ENCODE results near the gene DNAJC11.
"Not testable (repeated sequence)": the region's sequence is repeated elsewhere in the genome, so short reads cannot be mapped to it uniquely, and the experiment has no call there.

DNAJC11 gene

DNA sequence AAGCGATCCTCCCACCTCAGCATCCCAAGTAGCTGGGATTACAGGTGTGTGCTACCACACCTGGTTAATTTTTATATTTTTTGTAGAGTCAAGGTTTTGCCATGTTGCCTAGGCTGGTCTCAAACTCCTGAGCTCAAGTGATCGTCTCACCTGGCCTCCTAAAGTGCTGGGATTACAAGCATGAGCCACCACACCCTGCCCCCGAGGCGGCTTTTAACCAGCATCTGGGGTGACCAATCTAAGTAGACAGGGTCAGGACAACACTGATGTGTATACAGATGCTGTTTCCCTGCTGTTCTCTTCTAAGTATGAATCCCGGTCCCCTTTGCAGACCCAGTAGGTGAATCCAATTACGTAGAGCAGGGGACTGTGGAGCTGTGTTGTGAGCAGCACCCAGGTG, 53.1 kb downstream of the DNAJC11 start:
- no peak for DNase-seq (ENCODE audit: low spot score)

DNA sequence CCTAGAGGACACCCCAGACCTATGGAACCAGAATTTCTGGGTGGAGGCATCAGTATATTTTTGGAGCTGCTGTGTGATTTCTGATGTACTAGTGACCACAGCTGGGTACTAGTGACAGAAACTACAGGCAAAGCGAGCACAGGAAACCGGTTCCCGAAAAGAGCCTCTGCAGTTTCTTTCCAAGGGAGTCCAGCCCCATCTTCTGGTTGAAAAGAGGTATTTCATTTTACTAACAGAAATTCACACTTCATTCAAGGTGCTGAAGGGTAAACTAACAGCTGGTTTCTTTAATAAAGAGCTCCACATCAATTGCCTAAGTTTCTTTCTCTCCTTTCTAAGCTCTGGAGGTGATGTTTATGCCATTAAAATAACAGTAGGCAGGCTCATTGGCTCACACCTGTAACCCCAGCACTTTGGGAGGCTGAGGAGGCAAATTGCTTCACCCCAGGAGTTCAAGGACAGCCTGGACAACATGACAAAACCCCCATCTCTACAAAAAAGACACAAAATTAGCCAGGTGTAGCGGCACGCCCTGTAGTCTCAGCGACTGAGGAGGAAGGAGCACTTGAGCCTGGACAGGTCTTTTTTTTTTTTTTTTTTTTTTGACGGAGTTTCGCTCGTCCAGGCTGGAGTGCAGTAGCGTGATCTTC, 55.0 kb downstream of the DNAJC11 start:
- peak; percentile 71 for DNase-seq (ENCODE audit: low spot score)

DNA sequence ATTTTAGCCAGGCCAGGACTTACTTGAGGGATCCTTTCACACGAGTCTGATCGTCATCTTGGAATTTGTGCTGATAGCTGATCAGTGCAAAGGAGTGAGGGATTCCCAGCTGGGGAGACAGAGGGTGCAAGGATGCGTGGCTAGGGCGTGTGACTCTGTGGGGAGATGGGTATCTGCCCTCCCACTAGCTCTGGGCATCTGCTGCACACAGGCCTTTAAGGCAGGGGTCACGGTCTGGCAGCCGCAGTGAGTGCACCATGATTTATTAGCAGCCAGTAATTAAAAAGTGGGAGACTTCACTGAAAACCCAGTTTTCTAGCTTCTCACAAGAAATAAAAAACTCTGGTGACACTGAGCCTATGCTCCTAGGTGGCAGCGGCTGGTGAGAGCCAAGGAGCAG, 56.6 kb downstream of the DNAJC11 start:
- DNase-seq (ENCODE audit: low spot score) = no peak

DNA sequence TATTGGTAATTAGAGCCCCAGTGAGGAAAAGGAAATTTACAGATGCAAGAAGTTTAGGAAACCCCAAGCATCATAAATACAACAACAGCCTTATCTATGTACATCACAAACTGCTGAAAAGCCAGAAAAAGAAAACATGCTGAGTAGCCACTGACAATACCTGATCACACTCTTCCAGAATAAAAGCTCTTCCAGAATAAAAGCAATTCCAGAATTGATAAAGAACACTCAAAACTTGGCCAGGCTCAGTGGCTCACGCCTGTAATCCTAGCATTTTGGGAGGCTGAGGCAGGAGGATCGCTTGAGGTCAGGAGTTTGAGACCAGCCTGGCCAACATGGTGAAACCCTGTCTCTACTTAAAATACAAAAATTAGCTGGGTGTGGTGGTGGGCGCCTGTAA, 60.7 kb downstream of the DNAJC11 start:
- DNase-seq (ENCODE audit: low spot score) = not testable (repeated sequence)

DNA sequence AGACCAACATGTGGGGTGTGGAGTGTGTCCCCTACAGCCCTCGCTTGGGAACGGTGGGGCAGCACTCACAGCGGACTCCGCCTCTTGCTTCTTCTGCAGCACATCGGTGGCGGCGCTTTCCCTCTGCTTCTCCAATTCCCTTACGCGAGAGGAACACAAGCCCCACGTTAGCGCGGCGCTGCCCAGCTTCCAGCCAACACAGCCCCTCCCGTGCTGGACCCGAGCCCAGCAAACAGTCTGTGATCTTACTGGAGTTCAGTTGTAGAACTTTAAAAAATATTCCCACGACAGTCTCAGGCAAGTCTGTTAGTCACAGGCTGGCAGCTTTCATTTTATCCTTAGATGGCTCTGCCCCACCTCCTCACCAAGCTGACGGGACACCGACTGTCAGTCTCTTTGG, 63.4 kb downstream of the DNAJC11 start:
- peak; percentile 85 for DNase-seq (ENCODE audit: low spot score)

DNA sequence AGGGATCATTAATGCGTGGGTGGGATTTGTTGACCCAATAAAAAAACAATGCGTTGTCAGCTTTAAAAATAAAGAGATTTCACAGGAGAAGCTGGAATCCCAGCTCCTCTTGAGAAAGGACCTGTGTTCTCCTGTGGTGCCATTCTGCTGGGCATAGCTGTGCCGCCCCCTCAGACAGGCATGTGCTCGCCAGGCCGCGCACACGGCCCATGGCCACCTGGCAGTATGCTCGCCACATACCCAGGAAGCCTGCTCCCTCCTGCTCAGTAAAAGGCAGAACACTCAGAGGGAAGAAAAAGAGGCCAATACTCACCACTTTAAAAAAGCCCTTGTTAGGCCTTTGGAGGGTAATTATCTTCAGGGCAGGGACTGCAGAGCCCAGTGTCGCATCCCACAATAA, 63.8 kb downstream of the DNAJC11 start:
- DNase-seq (ENCODE audit: low spot score) = no peak

DNA sequence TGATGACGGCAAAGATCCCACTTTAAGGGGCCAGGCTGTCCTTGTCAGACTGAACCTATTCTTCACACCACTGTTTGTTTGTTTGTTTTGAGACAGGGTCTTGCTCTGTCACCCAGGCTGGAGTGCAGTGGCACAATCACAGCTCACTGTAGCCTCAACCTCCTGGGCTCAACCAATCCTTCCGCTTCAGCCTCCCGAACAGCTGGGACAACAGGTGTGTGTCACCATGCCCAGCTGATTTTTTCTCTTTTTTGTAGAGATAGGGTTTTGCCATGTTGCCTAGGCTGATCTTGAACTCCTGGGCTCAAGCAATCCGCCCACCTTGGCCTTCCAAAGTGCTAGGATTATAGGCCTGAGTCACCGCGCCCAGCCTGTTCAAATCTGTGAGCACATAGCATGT, 64.8 kb downstream of the DNAJC11 start:
- DNase-seq (ENCODE audit: low spot score) = not testable (repeated sequence)

DNA sequence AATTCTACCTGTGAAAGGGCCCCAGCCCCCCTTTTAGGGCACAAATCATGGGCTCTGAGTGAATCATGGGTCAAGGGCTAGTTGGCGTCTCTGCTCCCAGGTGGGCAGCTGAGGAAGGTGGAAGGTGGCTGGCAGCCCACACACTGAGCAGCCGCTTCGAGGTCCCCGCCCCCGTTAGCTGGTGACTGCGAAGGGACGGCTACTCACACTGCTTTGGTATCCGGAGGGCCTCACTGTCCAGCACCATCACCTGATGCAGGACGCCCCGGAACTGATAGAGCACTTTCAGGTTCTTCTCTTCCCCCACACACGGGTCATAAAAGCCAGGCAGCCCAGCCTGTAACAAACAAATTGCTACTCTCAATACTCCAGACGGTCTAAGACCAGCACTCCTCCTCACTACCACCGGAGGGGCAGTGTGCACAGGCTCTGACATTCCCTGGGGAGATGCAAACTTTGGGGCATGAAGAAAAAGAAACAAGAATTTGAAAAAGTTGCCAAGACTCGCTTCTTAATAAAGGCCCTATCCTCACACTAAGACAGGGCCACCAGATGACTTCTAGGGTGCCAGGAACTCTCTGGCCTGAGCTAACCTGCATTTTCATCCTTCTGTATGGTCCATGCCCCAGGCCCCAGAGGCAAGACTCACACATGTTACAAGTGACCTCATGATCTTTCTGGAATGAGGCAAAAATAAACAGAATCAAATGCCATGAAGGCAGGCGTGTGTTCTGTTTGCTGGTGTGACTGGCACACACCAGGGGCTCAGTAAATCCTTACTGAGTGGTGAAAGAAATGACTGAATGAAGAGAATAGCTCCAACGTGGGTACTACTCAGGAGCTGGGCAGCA, 65.5 kb downstream of the DNAJC11 start:
- peak; percentile 52 for DNase-seq (ENCODE audit: low spot score)

DNA sequence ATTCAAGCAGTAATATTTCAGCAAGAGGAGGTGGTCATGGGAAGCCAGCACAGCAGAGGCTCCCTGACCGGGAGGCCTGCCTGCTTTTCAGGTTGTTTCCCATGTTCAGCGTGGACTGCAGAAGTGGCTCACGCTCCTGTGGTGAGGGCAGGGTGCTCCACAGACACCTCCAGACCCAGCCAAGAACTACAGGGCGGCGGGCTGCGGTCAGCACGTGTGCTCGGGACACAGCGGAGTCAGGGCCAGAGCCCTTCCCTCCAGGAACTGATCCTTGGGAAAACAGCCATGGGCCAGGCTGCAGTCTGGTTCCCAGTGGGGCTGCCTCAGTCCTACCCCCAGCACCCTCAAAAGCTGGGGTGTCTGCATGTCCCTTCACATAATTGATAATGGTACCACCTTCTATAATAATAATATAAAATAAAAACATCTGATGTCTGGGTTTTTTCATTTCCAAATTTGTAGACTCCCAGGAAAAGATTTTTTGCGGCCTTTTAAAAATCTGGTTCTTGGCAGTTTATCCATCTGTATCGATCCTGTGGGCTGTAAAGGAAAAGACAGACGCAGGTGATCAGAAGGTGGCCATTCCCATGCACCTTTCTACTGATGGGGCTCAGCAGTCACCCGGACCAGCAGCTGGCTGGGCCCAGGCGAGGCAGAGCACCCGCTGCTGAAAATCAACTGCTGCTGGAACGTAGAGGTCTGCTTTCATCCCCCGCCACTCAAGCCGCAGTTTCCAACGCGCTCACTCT, 66.3 kb downstream of the DNAJC11 start:
- no peak for DNase-seq (ENCODE audit: low spot score)

DNA sequence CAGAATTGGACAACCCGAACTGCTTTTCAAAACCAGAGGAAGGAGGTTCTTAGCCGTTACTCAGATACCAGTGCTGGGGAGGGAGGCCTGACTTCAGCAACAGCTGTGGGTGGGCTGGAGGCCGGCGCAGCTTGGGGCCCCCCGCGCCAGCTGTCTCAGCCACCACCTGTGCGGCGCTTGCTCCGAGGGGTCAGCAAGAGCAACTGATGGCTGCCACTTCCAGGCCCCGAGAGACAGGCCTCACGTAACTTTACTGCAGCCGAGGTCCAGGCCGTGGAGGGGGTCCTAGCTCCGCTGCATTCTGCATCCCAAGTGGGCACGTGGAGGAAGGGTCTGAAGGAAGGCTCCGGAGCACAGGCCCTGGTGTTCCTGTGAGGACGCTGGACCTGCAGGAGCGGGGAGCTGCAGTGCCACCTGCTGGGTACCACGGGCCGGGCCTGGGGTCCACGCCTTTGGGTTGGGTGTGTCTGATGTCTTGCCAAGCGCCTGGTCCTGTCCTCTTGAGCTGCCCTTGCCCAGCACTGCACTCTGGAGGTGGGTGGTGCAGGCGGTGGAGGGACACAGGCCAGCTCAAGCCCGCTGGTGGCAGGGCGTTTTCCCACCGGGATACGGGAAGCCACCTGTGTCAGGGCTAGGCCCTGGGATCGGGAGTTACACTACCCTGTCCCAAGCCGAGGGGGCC, 67.1 kb downstream of the DNAJC11 start:
- DNase-seq (ENCODE audit: low spot score) = peak; percentile 53

DNA sequence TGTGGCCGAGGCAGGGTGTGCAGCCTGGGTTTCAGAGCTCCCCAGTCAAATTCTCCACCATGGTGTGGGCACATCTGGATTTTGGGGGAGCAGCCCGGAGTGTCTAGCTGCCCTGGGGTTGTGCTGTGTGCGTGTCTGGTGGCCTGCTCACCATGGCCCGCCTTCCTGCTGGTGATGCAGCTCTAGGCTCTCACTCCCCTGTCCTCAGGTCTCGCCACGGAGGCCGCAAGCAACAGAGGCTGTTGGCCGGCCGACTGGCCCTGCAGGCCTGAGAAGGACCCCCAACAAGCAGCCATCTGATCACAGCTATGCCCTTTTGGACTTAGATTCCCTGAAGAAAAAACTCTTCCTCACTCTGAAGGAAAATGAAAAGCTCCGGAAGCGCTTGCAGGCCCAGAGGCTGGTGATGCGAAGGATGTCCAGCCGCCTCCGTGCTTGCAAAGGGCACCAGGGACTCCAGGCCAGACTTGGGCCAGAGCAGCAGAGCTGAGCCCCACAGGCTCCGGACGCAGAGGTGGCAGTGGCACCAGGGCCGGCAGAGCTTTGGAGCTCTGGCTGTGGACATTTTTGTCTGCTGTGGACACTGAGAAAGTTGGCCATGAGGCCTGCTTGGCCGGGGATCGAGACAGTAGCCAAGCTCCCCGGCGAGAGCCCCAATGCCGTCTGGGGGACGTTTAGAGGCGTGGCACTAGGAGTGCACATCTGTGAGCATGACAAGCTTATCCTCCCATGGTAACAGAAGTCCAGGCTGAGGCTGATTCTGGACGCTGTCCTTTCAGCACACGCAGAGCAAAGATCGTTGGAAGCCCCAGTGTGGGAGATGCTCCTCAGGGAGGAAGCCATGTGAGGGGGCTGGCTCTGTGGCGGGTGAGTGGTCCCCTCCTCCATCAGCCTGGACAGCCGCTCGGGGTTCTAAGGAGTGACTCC, 68.8 kb downstream of the DNAJC11 start:
- no peak for DNase-seq (ENCODE audit: low spot score)

DNA sequence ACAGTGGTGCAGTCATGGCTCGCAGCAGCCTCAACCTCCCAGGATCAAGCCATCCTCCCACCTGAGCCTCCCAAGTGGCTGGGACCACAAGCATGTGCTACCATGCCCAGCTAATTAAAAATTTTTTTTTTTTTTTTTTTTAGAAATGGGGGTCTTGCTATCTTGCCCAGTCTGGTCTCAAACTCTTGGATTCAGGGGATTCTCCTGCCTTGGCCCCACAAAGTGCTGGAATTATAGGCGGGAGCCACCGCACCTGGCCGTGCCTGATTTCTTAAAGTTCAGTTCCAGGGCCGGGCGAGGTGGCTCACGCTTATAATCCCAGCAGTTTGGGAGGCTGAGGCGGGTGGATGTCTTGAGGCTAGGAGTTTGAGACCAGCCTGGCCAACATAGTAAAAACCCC, 70.6 kb downstream of the DNAJC11 start:
- no peak for DNase-seq (ENCODE audit: low spot score)

DNA sequence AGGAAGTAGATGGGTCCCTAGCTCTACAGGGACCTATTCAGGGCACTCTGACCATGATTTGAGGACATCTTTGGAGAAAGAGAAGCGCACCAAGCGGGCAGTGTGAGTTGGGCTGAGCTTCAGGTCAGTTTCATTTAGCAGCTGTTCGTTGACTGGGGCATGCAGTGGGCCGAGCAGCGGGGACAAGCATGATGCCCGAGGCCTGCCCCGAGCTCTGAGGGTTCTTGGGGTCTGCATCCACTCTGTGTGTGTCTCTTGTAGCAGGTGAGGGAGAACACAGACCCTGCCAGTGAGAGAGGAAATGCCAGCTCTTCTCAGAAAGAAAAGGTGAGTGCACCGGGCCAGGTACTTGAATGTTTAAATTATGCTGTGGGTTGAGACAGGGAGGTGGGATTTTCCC, 71.6 kb downstream of the DNAJC11 start:
- DNase-seq (ENCODE audit: low spot score) = no peak

DNA sequence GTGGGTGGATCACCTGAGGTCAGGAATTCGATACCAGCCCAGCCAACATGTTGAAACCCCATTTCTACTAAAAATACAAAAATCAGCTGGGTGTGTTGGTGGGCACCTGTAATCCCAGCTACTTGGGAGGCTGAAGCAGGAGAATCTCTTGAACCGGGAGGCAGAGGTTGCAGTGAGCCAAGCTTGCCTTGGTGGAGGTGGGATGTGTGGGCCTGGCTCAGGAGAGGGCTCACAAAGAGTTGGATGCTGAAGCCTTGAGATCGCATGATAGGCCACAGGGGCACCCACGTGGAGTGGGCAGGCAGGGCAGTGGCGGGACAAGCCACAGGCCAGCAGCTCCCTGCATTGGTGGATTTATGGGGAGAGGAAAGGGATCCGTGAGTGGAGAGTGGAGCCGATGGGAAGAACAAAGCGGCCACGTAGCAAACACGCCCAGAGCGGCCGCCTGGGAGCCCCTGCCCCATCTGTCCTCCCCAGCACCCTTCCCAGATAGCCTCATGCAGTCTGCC, 72.6 kb downstream of the DNAJC11 start:
- DNase-seq (ENCODE audit: low spot score) = no peak

DNA sequence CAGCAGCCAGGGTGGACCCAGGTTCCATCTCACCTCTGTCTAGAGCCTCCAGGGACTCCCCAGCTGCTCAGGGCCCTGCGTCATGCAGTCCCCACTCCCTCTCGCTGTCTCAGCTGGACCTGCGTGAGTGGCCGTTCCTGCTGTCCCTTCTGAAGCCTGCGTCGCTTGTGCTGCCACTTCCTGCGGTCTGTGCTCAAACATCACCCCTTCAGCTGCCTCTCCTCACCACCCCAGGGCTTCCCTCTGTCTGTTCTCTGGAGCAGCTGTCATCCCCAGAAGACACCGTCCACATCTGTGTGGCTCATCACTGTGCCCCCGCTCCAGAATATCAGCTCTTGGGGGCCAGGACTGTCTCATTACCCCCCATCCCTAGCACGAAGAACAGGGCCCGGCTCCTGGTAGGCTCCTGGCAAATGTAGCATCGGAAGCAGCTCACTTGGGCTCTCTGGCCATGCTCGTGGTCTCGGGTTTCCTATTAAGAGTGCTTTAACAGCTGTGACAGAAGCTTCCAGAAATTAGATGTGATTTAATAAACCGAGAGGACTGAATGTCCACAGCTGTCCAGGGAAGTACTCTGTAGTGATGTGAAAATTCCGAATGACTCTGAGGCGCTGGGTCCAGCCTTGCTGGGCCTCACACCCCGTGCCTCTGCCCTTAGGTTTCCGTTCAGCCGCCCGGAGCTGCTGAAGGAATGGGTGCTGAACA, 73.6 kb downstream of the DNAJC11 start:
- no peak for DNase-seq (ENCODE audit: low spot score)

DNA sequence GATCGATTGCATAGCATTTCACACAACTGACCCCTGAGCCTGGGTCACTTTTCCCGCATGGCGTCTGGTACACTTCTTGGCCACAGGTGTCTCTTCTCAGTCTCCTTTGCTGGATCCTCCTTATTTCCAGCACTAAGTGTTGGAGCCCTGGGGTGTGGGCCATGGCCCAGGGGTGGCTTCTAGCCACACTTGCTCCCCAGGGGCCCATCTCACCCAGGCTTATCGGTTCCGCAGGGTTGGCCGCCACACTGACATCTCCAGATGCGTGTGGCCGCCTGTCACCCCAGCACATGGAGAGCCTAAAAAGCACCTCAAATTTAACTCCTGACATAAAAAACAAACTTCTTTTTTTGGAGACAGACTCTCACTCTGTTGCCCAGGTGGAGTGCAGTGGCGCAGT, 74.6 kb downstream of the DNAJC11 start:
- no peak for DNase-seq (ENCODE audit: low spot score)

DNA sequence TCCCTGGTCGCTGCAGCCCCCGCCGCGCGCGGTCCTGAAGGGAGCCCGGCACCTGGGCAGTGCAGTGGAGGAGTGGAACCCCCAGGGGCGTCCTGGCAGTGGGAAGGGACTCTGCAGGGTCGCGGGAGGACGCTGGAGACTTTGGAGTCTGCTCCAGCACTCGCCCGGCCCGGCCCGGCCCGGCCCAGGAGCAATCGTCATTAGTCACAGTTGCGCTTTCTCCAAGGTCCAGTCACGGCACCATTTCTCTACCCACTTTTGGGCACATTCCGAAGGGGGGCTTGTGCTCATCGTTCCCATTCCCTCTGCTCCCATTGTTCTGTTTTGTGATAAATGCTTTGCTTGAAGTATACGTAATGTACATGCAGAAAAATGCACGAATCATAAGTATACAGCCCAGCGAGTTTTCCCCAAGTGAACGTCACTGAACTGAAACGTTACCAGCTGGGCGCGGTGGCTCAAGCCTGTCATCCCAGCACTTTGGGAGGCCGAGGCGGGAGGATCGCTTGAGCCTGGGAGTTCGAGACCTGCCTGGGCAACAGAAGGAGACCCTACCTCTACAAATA, 75.9 kb downstream of the DNAJC11 start:
- DNase-seq (ENCODE audit: low spot score) = peak; percentile 65

DNA sequence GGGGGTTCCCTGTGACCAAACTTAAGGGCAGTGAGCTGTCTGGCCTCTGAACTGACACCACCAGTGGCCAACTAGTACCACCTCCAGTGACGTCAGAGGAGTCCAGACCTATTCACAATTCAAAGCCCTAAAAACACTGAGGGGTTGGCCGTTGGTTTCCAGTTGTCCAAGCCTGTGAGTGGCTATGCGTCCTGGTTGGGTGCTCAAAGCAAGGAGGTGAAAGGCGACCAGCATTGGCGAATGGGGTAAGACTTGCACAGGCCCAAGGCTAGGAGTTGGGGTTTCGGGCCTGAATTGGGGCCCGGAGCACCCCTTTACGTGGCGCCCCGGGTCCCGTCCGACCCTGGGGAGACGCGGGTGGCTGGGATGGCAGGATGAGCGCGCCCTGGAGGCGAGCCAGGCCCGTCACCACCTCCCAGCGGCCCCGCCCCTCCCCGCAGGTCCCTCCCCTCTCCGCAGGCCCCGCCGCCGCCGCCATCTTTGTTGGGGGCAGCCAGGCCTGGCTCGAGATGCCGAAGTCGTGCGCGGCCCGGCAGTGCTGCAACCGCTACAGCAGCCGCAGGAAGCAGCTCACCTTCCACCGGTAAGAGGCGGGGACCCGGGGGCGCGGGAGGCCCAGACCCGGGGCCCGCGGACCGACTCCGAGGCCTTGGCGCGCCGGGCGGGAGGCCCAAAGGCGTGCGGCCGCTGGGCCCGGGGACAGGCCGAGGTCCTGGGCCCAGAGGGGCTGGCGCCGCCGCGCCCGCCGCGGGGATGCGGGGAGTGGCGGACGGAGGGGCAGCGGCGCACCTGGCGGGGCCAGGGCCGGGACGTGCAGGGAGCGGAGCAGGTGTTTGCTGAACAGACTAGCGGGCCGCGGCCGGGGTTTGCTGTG, 76.7 kb downstream of the DNAJC11 start, which contains the start of gene THAP3:
Gene THAP3 (plus strand): TSS at position 159 of the 874 bp plus-strand sequence. CDS start 351 bp downstream, at position 510.
- peak; percentile 94 for DNase-seq (ENCODE audit: low spot score)

All from AG08396 (cell line).